Ovary (tissue), 9 donors: ENCODE measurements around the gene CER1. TPM values are rescaled to one million over a fixed set of nuclear protein-coding genes. Genes with fewer than 3 reads are reported as not detected.

ENCODE experiments used
- DNase-seq, 5 donors: peaks; one replicate each; pipeline ENCODE4 v3.0.0-alpha.2; 2019 to 2020
- H3K27ac ChIP-seq, 2 donors: fragments of 200-600 bp; one replicate each; pipeline versions ENCODE4 v1.5.1 to v1.8.0; 2019 to 2022
- H3K27me3 ChIP-seq: fragments of 200-600 bp; one replicate; pipeline ENCODE4 v1.8.0; 2022
- H3K36me3 ChIP-seq: fragments of 200-600 bp; sonication (generic); one replicate; pipeline ENCODE4 v1.5.1; 2019
- H3K4me1 ChIP-seq: one replicate; pipeline ENCODE4 v1.8.1; 2013; ENCODE audit warnings: mild to moderate bottlenecking, moderate library complexity; ENCODE audit not compliant: insufficient read depth
- H3K4me3 ChIP-seq: fragments of 200-600 bp; sonication (generic); one replicate; pipeline ENCODE4 v1.5.1; 2017
- H3K9me3 ChIP-seq, 2 donors: fragments of 200-600 bp in 1 of 2; sonication (generic) in 1 of 2; one replicate each; pipeline versions ENCODE4 v1.5.1 to v1.8.1; 2013 to 2019; ENCODE audit warnings: mild to moderate bottlenecking in 1 of 2, moderate library complexity in 1 of 2
- EP300 ChIP-seq: sonication (generic); formaldehyde crosslinking; IDR thresholded peaks from one replicate; pipeline ENCODE4 v1.6.1; 2017; ENCODE audit warnings: antibody characterized with exemption
- POLR2A ChIP-seq: fragments of 450-650 bp; IDR thresholded peaks from one replicate; pipeline ENCODE4 v1.6.1; 2017; ENCODE audit warnings: antibody characterized with exemption, mild to moderate bottlenecking, moderate library complexity
- WGBS, 3 donors: extraction: QIAGEN DNeasy Blood & Tissue Kit in 1 of 3; methylation state at CpG; one replicate each; pipeline versions ENCODE4 v1.1.5 to v1.1.7; 2013 to 2017; 5-methylcytosine and 5-hydroxymethylcytosine counted together
- intact Hi-C, 4 donors: fragments of 100-400 bp; cut with DNase I; formaldehyde crosslinking; loops; one replicate each; pipeline versions ENCODE4 v1.11.0 to v1.15.1; 2022 to 2023
- polyA plus RNA-seq, 2 donors: library from polyadenylated mRNA; stranded (reverse); fragments of 200-250 nt in 1 of 2; fragments of 350-450 nt in 1 of 2; fragmentation: Illumina TruSeq in 1 of 2; extraction: RNeasy Lipid Tissue Mini Kit (QIAGEN cat#74804) in 1 of 2; gene quantifications; one replicate each; pipeline ENCODE4 v1.2.3, GENCODE V29; 2013 to 2014
- total RNA-seq, 7 donors: library from RNA; depleted of rRNA in 2 of 7; stranded (reverse); fragments of >200 nt in 2 of 7; fragmentation: NEBNext Ultra II Directional in 3 of 7; extraction: Animal tissue kit (Norgen Biotek cat#: 25700) in 3 of 7; gene quantifications; one replicate each; pipeline versions ENCODE4 v1.1.0 to v1.2.4, GENCODE V29; 2016 to 2023
- TF ChIP-seq, protein P1 (sequence below), 3 donors: fragments of 450-650 bp in 2 of 3; fragments of 200-600 bp in 1 of 3; IDR thresholded peaks; one replicate each; pipeline versions ENCODE4 v1.5.1 to v1.8.0; 2016 to 2022; ENCODE audit warnings: antibody characterized with exemption in 3 of 3, mild to moderate bottlenecking in 1 of 3
- donor health status: DM: no; HTN: no; CAD: no; lungs with moderate emphysema.
- donor health status: DM: no; HTN: no; CAD: no.
- donor health status: Bipolar disorder and iron deficiency.
- donor health status: DM: yes; HTN: yes; CAD: no.
- donor health status: DM: no; HTN: no; CAD: no.
- donor health status: DM: yes; HTN: yes; CAD: no.

The CER1 gene
- total and polyA plus RNA-seq, 9 donors: not detected

DNA sequence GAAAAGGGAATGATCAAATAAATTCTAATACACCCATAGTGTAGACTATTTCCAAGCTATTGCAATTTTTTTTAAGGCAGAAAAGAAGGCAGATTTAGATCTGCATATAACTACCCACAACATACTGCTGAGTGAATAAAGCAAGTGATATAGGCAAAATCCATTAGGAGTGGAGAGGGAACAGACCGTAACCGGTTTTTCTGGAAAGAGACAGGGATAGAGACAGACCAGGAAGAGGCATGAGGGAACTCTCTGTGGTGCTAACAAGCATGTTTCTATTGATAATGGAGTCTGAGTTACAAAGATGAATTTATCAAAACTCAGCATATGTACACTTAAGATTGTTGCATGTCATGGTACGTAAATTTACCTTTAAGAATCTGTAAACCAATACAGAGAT, 43.8 kb downstream of the CER1 start:
- 96 to 99% (median 97%) methylated on average over 3 of the region's 3 CpGs for WGBS, 3 donors
- DNase-seq: no peak
- intact Hi-C loops: no loop called here

DNA sequence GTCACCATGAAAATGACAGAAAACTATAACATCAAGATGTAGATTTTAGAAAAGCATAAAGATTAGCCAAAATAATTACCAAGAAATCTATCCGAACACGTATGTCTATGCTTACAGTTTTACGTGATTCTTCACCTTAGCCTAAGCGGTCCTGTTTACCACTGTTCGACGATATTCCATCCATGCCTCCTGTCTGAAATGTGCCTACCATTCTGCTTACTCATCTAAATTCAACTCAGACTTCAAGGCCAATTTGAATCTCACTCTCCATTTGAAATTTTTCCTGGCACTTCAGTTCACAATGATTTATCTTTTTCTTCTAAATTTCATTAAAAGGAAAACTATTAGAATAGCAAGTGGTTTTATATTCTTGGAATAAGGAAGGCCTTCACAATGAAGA, 44.7 kb downstream of the CER1 start:
- no peak overlapping the region for H3K27ac ChIP-seq
- H3K4me1 ChIP-seq: no peaks in the 10 kb centered on the region
- H3K36me3 ChIP-seq: no peaks in the 10 kb centered on the region
- no peaks in the 10 kb centered on the region for H3K9me3 ChIP-seq
- TF ChIP-seq POLR2A: no peak
- no peak for TF ChIP-seq EP300
- TF ChIP-seq, protein P1, sequence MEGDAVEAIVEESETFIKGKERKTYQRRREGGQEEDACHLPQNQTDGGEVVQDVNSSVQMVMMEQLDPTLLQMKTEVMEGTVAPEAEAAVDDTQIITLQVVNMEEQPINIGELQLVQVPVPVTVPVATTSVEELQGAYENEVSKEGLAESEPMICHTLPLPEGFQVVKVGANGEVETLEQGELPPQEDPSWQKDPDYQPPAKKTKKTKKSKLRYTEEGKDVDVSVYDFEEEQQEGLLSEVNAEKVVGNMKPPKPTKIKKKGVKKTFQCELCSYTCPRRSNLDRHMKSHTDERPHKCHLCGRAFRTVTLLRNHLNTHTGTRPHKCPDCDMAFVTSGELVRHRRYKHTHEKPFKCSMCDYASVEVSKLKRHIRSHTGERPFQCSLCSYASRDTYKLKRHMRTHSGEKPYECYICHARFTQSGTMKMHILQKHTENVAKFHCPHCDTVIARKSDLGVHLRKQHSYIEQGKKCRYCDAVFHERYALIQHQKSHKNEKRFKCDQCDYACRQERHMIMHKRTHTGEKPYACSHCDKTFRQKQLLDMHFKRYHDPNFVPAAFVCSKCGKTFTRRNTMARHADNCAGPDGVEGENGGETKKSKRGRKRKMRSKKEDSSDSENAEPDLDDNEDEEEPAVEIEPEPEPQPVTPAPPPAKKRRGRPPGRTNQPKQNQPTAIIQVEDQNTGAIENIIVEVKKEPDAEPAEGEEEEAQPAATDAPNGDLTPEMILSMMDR (IDR thresholded peaks at IDR 0.05): no peak
- no peak for DNase-seq
- 93 to 95% (median 93%) methylated on average over 6 of the region's 6 CpGs for WGBS, 3 donors
- no peak overlapping the region for H3K4me3 ChIP-seq
- no peaks in the 10 kb centered on the region for H3K27me3 ChIP-seq
- intact Hi-C loops: no loop called here

More for the DNA sequence above, 43.8 kb downstream of the CER1 start:
- TF ChIP-seq EP300 (no peak), POLR2A (no peak)
- TF ChIP-seq, protein P1 (IDR thresholded peaks at IDR 0.05): no peak
- H3K9me3 ChIP-seq: no peaks in the 10 kb centered on the region
- no peaks in the 10 kb centered on the region for H3K27me3 ChIP-seq
- no peak overlapping the region for H3K4me3 ChIP-seq
- H3K27ac ChIP-seq: no peak overlapping the region
- no peaks in the 10 kb centered on the region for H3K4me1 ChIP-seq
- no peaks in the 10 kb centered on the region for H3K36me3 ChIP-seq

DNA sequence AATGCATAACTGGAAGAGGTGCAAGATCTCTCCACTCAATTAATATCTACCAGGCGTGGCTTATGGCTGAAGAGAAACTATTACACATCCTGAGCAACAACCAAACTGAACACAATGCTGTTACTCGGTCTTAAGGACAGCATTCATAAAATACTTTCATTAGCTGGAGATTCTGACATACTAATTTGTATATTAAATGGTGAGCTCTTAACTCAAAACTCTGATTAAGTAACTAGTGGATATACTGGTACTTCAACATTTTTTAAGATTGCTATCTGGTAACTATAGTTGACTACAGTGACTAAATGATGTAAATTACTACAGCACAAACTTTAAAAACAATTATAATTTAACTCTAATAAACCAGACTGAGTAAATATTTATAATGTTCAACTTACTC, 45.1 kb downstream of the CER1 start:
- intact Hi-C loops: no loop called here

DNA sequence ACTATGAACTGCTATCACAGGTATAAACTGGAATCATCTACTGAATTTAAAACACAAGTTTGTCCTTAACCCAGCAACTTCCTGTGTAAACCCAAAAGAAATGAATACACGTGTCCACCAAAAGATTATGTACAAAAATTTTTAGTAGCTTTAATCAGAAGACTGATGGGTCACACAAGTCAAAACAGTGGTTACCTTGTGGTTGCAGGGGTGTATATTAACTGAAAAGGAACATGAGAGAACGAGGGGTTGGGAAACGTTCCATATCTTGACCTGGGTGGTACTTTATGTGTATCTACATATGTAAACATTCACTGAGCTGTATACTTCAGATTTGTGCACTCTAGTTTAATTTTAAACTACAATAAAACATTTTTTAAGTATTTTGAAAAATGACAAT, 47.9 kb downstream of the CER1 start:
- no peak for DNase-seq
- 53 to 61% (median 56%) methylated on average over 3 of the region's 3 CpGs for WGBS, 3 donors
- no peak overlapping the region for H3K27ac ChIP-seq
- no peaks in the 10 kb centered on the region for H3K9me3 ChIP-seq
- H3K36me3 ChIP-seq: no peaks in the 10 kb centered on the region
- intact Hi-C loops: no loop called here
- no peak overlapping the region for H3K4me3 ChIP-seq
- TF ChIP-seq, protein P1 (IDR thresholded peaks at IDR 0.05): no peak
- TF ChIP-seq POLR2A (no peak), EP300 (no peak)
- no peaks in the 10 kb centered on the region for H3K4me1 ChIP-seq
- H3K27me3 ChIP-seq: no peaks in the 10 kb centered on the region

More for the DNA sequence above, 45.1 kb downstream of the CER1 start:
- H3K27me3 ChIP-seq: no peaks in the 10 kb centered on the region
- no peak overlapping the region for H3K27ac ChIP-seq
- no peak for DNase-seq
- no peaks in the 10 kb centered on the region for H3K4me1 ChIP-seq
- H3K9me3 ChIP-seq: no peaks in the 10 kb centered on the region
- H3K36me3 ChIP-seq: no peaks in the 10 kb centered on the region
- no peak overlapping the region for H3K4me3 ChIP-seq
- no peak for TF ChIP-seq EP300
- TF ChIP-seq, protein P1 (IDR thresholded peaks at IDR 0.05): no peak
- WGBS, 3 donors: 88 to 94% (median 92%) methylated on average over 2 of the region's 2 CpGs

DNA sequence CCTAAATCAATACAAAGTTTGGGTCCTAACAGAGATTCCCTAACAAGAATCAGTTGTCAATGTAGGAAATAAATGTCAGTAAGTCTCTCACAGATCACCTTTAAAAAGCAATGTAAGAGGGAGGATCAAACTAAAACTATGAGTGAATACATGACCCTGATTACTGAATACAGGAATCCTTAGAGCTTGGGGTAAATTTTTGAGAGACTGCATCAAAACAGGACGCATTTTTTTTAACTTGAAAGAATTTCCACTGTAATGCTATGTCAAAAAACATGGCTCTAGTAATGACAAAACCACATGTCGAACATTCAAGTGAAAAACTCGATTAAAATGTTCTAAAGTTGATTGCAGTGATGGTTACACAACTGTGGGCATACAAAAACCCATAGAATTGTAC, 51.2 kb downstream of the CER1 start:
- H3K36me3 ChIP-seq: no peaks in the 10 kb centered on the region
- intact Hi-C loops: no loop called here
- WGBS, 3 donors: 91 to 95% (median 94%) methylated on average over 3 of the region's 3 CpGs

More for the DNA sequence above, 51.2 kb downstream of the CER1 start:
- DNase-seq: no peak
- no peak for TF ChIP-seq EP300
- TF ChIP-seq, protein P1 (IDR thresholded peaks at IDR 0.05): no peak
- TF ChIP-seq POLR2A: no peak
- H3K27ac ChIP-seq: no peak overlapping the region
- no peak overlapping the region for H3K4me3 ChIP-seq
- no peaks in the 10 kb centered on the region for H3K9me3 ChIP-seq
- no peaks in the 10 kb centered on the region for H3K27me3 ChIP-seq
- H3K4me1 ChIP-seq: no peaks in the 10 kb centered on the region
